IPS DF 6.9 (cell line): ENCODE data around the gene TMEM54.

Source experiments
- DNase-seq: peaks from one replicate; pipeline ENCODE4 v3.0.0-alpha.2; 2013; ENCODE audit warnings: low read depth, low spot score
- H3K27ac ChIP-seq: one replicate; pipeline ENCODE4 v1.5.1; 2013; ENCODE audit warnings: low read length, control low read depth
- H3K27me3 ChIP-seq: 2 replicates; pipeline ENCODE4 v1.6.1; 2013; ENCODE audit warnings: mild to moderate bottlenecking, low read length; ENCODE audit not compliant: control insufficient read depth, insufficient read depth
- H3K36me3 ChIP-seq: 2 replicates; pipeline ENCODE4 v1.6.1; 2013; ENCODE audit warnings: low read length; ENCODE audit not compliant: control insufficient read depth, insufficient read depth
- H3K4me1 ChIP-seq: 2 replicates; pipeline ENCODE4 v1.6.1; 2013; ENCODE audit warnings: low read length; ENCODE audit not compliant: control insufficient read depth, insufficient read depth
- H3K4me3 ChIP-seq: 2 replicates; pipeline ENCODE4 v1.5.1; 2013; ENCODE audit warnings: mild to moderate bottlenecking, low read length
- H3K9me3 ChIP-seq: 2 replicates; pipeline ENCODE4 v1.6.1; 2013; ENCODE audit warnings: low read length, inconsistent platforms; ENCODE audit not compliant: control insufficient read depth, insufficient read depth
- WGBS: extraction: QIAGEN DNeasy Blood & Tissue Kit; methylation state at CpG from one replicate; pipeline ENCODE4 v1.1.7; 2013; ENCODE audit warnings: mixed read lengths, missing lambda C conversion rate; ENCODE audit not compliant: insufficient read length, insufficient coverage; 5-methylcytosine and 5-hydroxymethylcytosine counted together

TMEM54 gene

GRCh38 chr1:32863218-32863880 lies 37.8 kb downstream of the TMEM54 start:
- H3K4me1 ChIP-seq, result no peaks in the 10 kb centered on the region
- no CpG with 5 or more reads among the region's 4 CpGs for WGBS
- no peaks in the 10 kb centered on the region for H3K9me3 ChIP-seq
- H3K4me3 ChIP-seq, result no peak overlapping the region
- no peaks in the 10 kb centered on the region for H3K36me3 ChIP-seq
- no peak overlapping the region for H3K27ac ChIP-seq
- no peaks in the 10 kb centered on the region for H3K27me3 ChIP-seq
- no peak for DNase-seq

- no CpG with 5 or more reads among the region's 3 CpGs for WGBS
- Histone ChIP-seq H3K36me3 (no peaks in the 10 kb centered on the region), H3K27ac (no peak overlapping the region), H3K27me3 (no peaks in the 10 kb centered on the region), H3K4me1 (no peaks in the 10 kb centered on the region), H3K4me3 (no peak overlapping the region), H3K9me3 (no peaks in the 10 kb centered on the region)
- DNase-seq, result no peak
Observed at GRCh38 chr1:32861904-32862695, 39.1 kb downstream of the TMEM54 start.

GRCh38 chr1:32860566-32860965 lies 40.6 kb downstream of the TMEM54 start:
- Histone ChIP-seq H3K4me1 (no peaks in the 10 kb centered on the region), H3K27me3 (no peaks in the 10 kb centered on the region), H3K27ac (no peak overlapping the region), H3K4me3 (no peak overlapping the region), H3K9me3 (no peaks in the 10 kb centered on the region), H3K36me3 (no peaks in the 10 kb centered on the region)
- no peak for DNase-seq

- Histone ChIP-seq H3K4me1 (no peaks in the 10 kb centered on the region), H3K27ac (no peak overlapping the region), H3K9me3 (no peaks in the 10 kb centered on the region), H3K36me3 (no peaks in the 10 kb centered on the region), H3K4me3 (no peak overlapping the region), H3K27me3 (no peaks in the 10 kb centered on the region)
- DNase-seq, result no peak
- no CpG with 5 or more reads among the region's 2 CpGs for WGBS
Observed at GRCh38 chr1:32859915-32860314, 41.3 kb downstream of the TMEM54 start.

DNA sequence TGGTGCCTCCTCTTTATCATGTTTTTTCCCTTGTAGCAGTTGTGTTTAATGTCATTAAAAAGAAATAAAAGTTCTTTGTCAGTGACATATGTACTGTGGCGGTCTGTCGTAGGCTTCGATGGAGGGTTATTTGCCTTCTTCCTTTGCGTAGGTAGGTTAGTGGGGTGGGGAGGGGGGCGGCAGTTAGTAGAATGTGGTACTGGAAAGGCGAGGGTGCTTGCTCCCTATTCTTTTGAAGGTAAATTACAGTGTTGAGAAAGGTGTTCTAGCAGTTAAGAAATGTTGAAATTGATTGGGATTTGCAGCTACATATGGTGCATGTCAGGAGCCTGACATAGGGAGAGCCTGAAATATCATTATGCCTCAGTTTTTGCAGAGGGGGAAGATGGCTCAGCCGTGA lies 42.4 kb downstream of the TMEM54 start:
- WGBS, result no CpG with 5 or more reads among the region's 7 CpGs
- H3K9me3 ChIP-seq, result no peaks in the 10 kb centered on the region
- no peaks in the 10 kb centered on the region for H3K27me3 ChIP-seq
- no peak overlapping the region for H3K4me3 ChIP-seq
- H3K36me3 ChIP-seq, result no peaks in the 10 kb centered on the region
- H3K4me1 ChIP-seq, result no peaks in the 10 kb centered on the region
- no peak overlapping the region for H3K27ac ChIP-seq
- no peak for DNase-seq

GRCh38 chr1:32858136-32858535 lies 43.1 kb downstream of the TMEM54 start:
- Histone ChIP-seq H3K4me1 (no peaks in the 10 kb centered on the region), H3K9me3 (no peaks in the 10 kb centered on the region), H3K27ac (no peak overlapping the region), H3K36me3 (no peaks in the 10 kb centered on the region), H3K27me3 (no peaks in the 10 kb centered on the region), H3K4me3 (no peak overlapping the region)
- WGBS, result no CpG with 5 or more reads among the region's 2 CpGs
- DNase-seq, result no peak

- 100% methylated on average over 2 of the region's 13 CpGs for WGBS
- DNase-seq, result no peak
- Histone ChIP-seq H3K9me3 (no peaks in the 10 kb centered on the region), H3K27me3 (no peaks in the 10 kb centered on the region), H3K4me3 (no peak overlapping the region), H3K4me1 (no peaks in the 10 kb centered on the region), H3K36me3 (0 out of 2 replicates have a peak, but pooled peaks cover 2% of the 10 kb centered on the region), H3K27ac (no peak overlapping the region)
Observed at GRCh38 chr1:32855861-32856617, 45.1 kb downstream of the TMEM54 start.

- no peaks in the 10 kb centered on the region for H3K4me1 ChIP-seq
- no CpG with 5 or more reads among the region's 2 CpGs for WGBS
- H3K36me3 ChIP-seq, result 0 out of 2 replicates have a peak, but pooled peaks cover 2% of the 10 kb centered on the region
- no peaks in the 10 kb centered on the region for H3K9me3 ChIP-seq
- H3K27ac ChIP-seq, result no peak overlapping the region
- H3K27me3 ChIP-seq, result no peaks in the 10 kb centered on the region
- no peak overlapping the region for H3K4me3 ChIP-seq
- no peak for DNase-seq
Observed at GRCh38 chr1:32848354-32849063, 52.7 kb downstream of the TMEM54 start.
